Measurements from ENCODE around the gene CCDC124. TPM values are rescaled to one million over a fixed set of nuclear protein-coding genes. Genes with fewer than 3 reads are reported as not detected.
"Not testable (repeated sequence)": the region's sequence is repeated elsewhere in the genome, so short reads cannot be mapped to it uniquely, and the experiment has no call there.

The CCDC124 gene
- total RNA-seq, 2 experiments from 2014 or later, result 54.2 to 56.4 TPM

DNA sequence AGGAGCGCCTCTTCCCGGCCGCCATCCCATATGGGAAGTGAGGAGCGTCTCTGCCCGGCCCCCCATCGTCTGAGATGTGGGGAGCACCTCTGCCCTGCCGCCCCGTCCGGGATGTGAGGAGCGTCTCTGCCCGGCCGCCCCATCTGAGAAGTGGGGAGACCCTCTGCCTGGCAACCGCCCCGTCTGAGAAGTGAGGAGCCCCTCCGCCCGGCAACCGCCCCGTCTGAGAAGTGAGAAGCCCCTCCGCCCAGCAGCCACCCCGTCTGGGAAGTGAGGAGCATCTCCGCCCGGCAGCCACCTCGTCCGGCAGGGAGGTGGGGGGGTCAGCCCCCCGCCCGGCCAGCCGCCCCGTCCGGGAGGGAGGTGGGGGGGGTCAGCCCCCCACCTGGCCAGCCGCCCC is 14.7 kb upstream of the CCDC124 start:
- H3K27me3 Mint-ChIP-seq; H3K4me1 Mint-ChIP-seq; DNase-seq; H3K9me3 Mint-ChIP-seq; POLR2A ChIA-PET; H3K27ac Mint-ChIP-seq; H3K36me3 Mint-ChIP-seq; ATAC-seq (ENCODE audit: low read depth); H3K4me3 Mint-ChIP-seq: not testable (repeated sequence)

GRCh38 chr19:17919122-17919521 is 13.7 kb upstream of the CCDC124 start:
- H3K36me3 Mint-ChIP-seq; ATAC-seq (ENCODE audit: low read depth); H3K4me1 Mint-ChIP-seq; H3K27ac Mint-ChIP-seq; H3K9me3 Mint-ChIP-seq; DNase-seq; H3K27me3 Mint-ChIP-seq; H3K4me3 Mint-ChIP-seq: not testable (repeated sequence)
- POLR2A ChIA-PET, result interaction anchor here (0.7 kb wide), 2 partner anchors 37 to 54 kb away, joined by 3 read pairs; no protein-coding TSS in a partner anchor

DNA sequence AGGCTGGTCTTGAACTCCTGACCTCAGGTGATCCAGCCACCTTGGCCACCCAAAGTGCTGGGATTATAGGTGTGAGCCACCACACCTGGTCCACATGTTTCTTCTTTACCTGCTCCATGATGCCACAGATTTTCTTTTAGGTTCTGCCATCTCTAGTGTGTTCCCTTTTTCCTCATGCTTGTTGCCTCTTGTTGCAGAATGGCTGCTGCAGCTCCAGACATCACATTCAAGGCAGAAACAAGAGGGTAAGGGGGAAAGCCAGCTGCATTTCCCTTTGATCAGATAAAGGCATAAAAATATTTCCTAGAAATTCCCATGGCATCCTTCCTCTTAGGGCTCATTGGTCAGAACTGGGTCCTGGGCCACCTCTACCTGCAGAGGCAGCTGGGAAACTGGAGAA is 12.3 kb upstream of the CCDC124 start:
- no peaks in the 10 kb centered on the region for H3K36me3 Mint-ChIP-seq
- H3K27me3 Mint-ChIP-seq, result peaks cover 2% of the 10 kb centered on the region
- DNase-seq (no peak), ATAC-seq (ENCODE audit: low read depth) (no peak)
- H3K4me3 Mint-ChIP-seq, result no peak overlapping the region
- no peak overlapping the region for H3K27ac Mint-ChIP-seq
- H3K4me1 Mint-ChIP-seq, result no peaks in the 10 kb centered on the region
- POLR2A ChIA-PET, result interaction anchor here (0.7 kb wide), 1 partner anchor 10 kb away, joined by 8 read pairs; no protein-coding TSS in a partner anchor
- no peaks in the 10 kb centered on the region for H3K9me3 Mint-ChIP-seq

DNA sequence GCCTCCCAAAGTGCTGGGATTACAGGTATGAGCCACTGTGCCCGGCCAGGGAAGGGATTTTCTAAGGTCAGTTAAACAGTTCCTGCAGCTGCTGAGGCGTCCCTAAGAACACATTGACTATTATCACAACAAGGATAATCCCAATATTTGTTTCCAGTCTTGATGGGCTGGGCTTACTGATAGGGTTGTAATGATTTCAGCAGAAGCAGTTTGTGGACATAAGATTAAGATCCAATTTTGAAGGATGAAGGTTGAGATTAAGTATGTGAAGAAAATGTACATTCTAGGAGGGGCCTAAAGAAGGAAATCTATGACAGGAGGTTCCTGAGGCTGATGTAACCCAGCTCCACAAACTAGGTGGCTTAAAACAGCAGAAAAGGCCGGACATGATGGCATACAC is 10.7 kb upstream of the CCDC124 start:
- H3K4me1 Mint-ChIP-seq, result peaks cover 2% of the 10 kb centered on the region
- H3K36me3 Mint-ChIP-seq, result no peaks in the 10 kb centered on the region
- DNase-seq (no peak), ATAC-seq (ENCODE audit: low read depth) (no peak)
- no peak overlapping the region for H3K4me3 Mint-ChIP-seq
- H3K27me3 Mint-ChIP-seq, result peaks cover 2% of the 10 kb centered on the region
- H3K9me3 Mint-ChIP-seq, result no peaks in the 10 kb centered on the region
- POLR2A ChIA-PET, result no interaction called here
- no peak overlapping the region for H3K27ac Mint-ChIP-seq

GRCh38 chr19:17926044-17926443 is 6.8 kb upstream of the CCDC124 start:
- no peaks in the 10 kb centered on the region for H3K9me3 Mint-ChIP-seq
- POLR2A ChIA-PET, result no interaction called here

GRCh38 chr19:17929056-17929455 is 3.8 kb upstream of the CCDC124 start:
- H3K4me3 Mint-ChIP-seq, result no peak overlapping the region
- POLR2A ChIA-PET, result interaction anchor here (0.5 to 2.0 kb wide), 3 partner anchors 40 to 71 kb away, joined by 3 to 5 read pairs (median 4); partner anchors contain the start of gene SLC5A5
- peaks cover 1% of the 10 kb centered on the region for H3K27me3 Mint-ChIP-seq
- ATAC-seq (ENCODE audit: low read depth) (no peak), DNase-seq (no peak)
- H3K36me3 Mint-ChIP-seq, result no peaks in the 10 kb centered on the region
- H3K9me3 Mint-ChIP-seq, result no peaks in the 10 kb centered on the region
- peaks cover 15% of the 10 kb centered on the region for H3K4me1 Mint-ChIP-seq
- no peak overlapping the region for H3K27ac Mint-ChIP-seq

More at GRCh38 chr19:17926044-17926443, 6.8 kb upstream of the CCDC124 start:
- no peaks in the 10 kb centered on the region for H3K36me3 Mint-ChIP-seq
- no peak overlapping the region for H3K27ac Mint-ChIP-seq
- no peak for DNase-seq
- peaks cover 2% of the 10 kb centered on the region for H3K27me3 Mint-ChIP-seq
- no peak for ATAC-seq (ENCODE audit: low read depth)
- H3K4me3 Mint-ChIP-seq, result no peak overlapping the region
- H3K4me1 Mint-ChIP-seq, result peaks cover 2% of the 10 kb centered on the region

GRCh38 chr19:17931532-17932191 is 1.2 kb upstream of the CCDC124 start:
- H3K4me1 Mint-ChIP-seq, result peaks cover 16% of the 10 kb centered on the region
- H3K27me3 Mint-ChIP-seq, result peaks cover 1% of the 10 kb centered on the region
- peak overlapping the region; percentile 56 for H3K27ac Mint-ChIP-seq
- H3K4me3 Mint-ChIP-seq, result peak overlapping the region; percentile 47
- POLR2A ChIA-PET, result interaction anchor here (0.5 to 6.1 kb wide), 11 partner anchors 11 to 640 kb away, joined by 3 to 195 read pairs (median 4); partner anchors contain the start of genes FCHO1, MAP1S, RPL18A and SLC5A5
- DNase-seq, result no peak
- H3K36me3 Mint-ChIP-seq, result no peaks in the 10 kb centered on the region
- no peaks in the 10 kb centered on the region for H3K9me3 Mint-ChIP-seq
- ATAC-seq (ENCODE audit: low read depth), result no peak

DNA sequence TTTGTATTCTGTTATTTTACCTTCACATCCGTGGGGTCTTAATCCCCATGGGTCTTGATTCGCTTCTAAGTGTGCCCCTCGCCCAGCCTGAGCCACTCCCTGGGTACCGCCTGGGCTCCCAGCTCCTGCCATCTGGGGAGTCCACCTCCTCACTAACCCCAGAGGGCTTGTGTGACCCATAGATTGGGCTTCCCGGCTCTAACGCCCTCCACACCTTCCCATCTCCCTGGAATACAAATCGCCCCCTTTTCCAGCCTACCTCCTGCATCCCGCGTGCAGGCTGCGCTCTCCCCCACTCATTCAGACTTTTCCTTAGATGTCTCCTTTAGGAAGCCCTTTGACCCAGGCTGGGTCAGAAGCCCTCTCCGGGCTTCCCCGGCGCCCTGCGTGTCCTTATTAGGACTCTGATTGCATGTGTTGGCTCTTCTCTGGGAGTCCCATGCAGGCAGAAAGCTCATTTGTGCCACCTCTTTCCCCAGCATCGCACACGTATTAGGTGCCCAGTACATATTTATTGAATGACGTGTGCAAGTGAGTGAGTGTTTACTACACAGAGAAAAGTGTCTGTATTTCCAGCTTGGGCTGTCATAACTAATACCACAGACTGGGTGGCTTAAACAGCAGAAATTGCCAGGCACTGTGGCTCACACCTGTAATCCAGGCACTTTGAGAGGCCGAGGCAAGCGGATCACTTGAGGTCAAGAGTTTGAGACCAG is 757 bp downstream of the CCDC124 start:
- no peaks in the 10 kb centered on the region for H3K9me3 Mint-ChIP-seq
- POLR2A ChIA-PET, result interaction anchor here (1.0 to 6.1 kb wide), 13 partner anchors 9 to 215 kb away, joined by 3 to 195 read pairs (median 5); partner anchors contain the start of genes FCHO1, JAK3, MAP1S and RPL18A
- H3K4me1 Mint-ChIP-seq, result peaks cover 16% of the 10 kb centered on the region
- H3K36me3 Mint-ChIP-seq, result no peaks in the 10 kb centered on the region
- ATAC-seq (ENCODE audit: low read depth) (no peak), DNase-seq (no peak)
- peak overlapping the region; percentile 95 for H3K27ac Mint-ChIP-seq
- peaks cover 1% of the 10 kb centered on the region for H3K27me3 Mint-ChIP-seq
- peak overlapping the region; percentile 94 for H3K4me3 Mint-ChIP-seq

- DNase-seq (no peak), ATAC-seq (ENCODE audit: low read depth) (no peak)
- H3K4me1 Mint-ChIP-seq, result peaks cover 15% of the 10 kb centered on the region
- H3K4me3 Mint-ChIP-seq, result no peak overlapping the region
- peaks cover 7% of the 10 kb centered on the region for H3K36me3 Mint-ChIP-seq
- no peak overlapping the region for H3K27ac Mint-ChIP-seq
- H3K27me3 Mint-ChIP-seq, result peaks cover 1% of the 10 kb centered on the region
- POLR2A ChIA-PET, result interaction anchor here (1.2 to 3.4 kb wide), 2 partner anchors 59 to 76 kb away, joined by 3 to 9 read pairs; partner anchors contain the start of gene RPL18A
- no peaks in the 10 kb centered on the region for H3K9me3 Mint-ChIP-seq
Observed at GRCh38 chr19:17936379-17936778, 3.6 kb downstream of the CCDC124 start.

- peaks cover 10% of the 10 kb centered on the region for H3K4me1 Mint-ChIP-seq
- H3K4me3 Mint-ChIP-seq, result no peak overlapping the region
- no peaks in the 10 kb centered on the region for H3K9me3 Mint-ChIP-seq
- ATAC-seq (ENCODE audit: low read depth) (no peak), DNase-seq (no peak)
- POLR2A ChIA-PET, result interaction anchor here (1.2 to 3.4 kb wide), 3 partner anchors 58 to 78 kb away, joined by 4 to 9 read pairs (median 5); no protein-coding TSS in a partner anchor
- H3K27me3 Mint-ChIP-seq, result no peaks in the 10 kb centered on the region
- peaks cover 7% of the 10 kb centered on the region for H3K36me3 Mint-ChIP-seq
- no peak overlapping the region for H3K27ac Mint-ChIP-seq
Observed at GRCh38 chr19:17937371-17937900, 4.6 kb downstream of the CCDC124 start.

GRCh38 chr19:17938092-17938845 is 5.5 kb downstream of the CCDC124 start:
- H3K4me3 Mint-ChIP-seq, result no peak overlapping the region
- H3K36me3 Mint-ChIP-seq, result peaks cover 7% of the 10 kb centered on the region
- no peak overlapping the region for H3K27ac Mint-ChIP-seq
- H3K4me1 Mint-ChIP-seq, result peaks cover 10% of the 10 kb centered on the region
- peak; percentile 87 for ATAC-seq (ENCODE audit: low read depth)
- no peaks in the 10 kb centered on the region for H3K27me3 Mint-ChIP-seq
- no peaks in the 10 kb centered on the region for H3K9me3 Mint-ChIP-seq
- POLR2A ChIA-PET, result interaction anchor here (1.2 to 3.4 kb wide), 3 partner anchors 58 to 79 kb away, joined by 4 to 9 read pairs (median 5); no protein-coding TSS in a partner anchor
- peak; percentile 85 for DNase-seq

- DNase-seq, result no peak
- Mint-ChIP-seq H3K4me1 (peaks cover 8% of the 10 kb centered on the region), H3K36me3 (peaks cover 7% of the 10 kb centered on the region), H3K4me3 (no peak overlapping the region), H3K9me3 (no peaks in the 10 kb centered on the region), H3K27ac (no peak overlapping the region), H3K27me3 (no peaks in the 10 kb centered on the region)
- ATAC-seq (ENCODE audit: low read depth), result no peak
- POLR2A ChIA-PET, result interaction anchor here (0.6 to 1.0 kb wide), 3 partner anchors 10 to 145 kb away, joined by 3 to 4 read pairs (median 3); partner anchors contain the start of genes CCDC124 and IL12RB1
Observed at GRCh38 chr19:17942181-17942580, 9.4 kb downstream of the CCDC124 start.
